ENCODE measurements around the gene PRR13.
"Not testable (repeated sequence)": the region's sequence is repeated elsewhere in the genome, so short reads cannot be mapped to it uniquely, and the experiment has no call there.

The PRR13 gene

DNA sequence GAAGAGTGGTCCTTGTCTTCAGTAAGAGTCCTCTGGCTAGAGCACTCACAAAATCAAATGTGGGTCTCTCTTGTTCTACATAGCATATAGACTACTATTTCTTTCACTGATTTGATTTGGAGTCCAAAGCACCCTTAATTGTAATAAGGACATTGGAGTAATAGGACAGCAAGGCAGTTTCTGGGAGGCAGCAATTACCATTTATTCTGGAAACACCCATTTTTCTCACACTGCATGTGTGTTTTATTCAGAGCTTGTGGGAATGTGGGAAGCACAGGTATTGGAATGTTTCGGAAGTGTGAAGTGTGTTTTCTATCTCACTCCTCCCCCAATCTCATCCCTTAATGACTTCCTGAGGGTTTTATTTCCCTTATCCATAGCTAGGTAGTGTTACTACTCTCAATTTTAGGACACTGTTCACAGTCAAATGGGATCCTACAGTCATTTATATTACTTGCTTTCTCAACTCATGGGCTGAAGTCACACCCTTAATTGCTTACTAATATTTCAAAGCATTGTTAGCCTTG lies 30.6 kb downstream of the PRR13 start:
- DNase-seq (ENCODE audit: low read depth in 2 of 2), result no peak

GRCh38 chr12:53474077-53474476 lies 32.5 kb downstream of the PRR13 start:
- DNase-seq (ENCODE audit: low read depth in 2 of 2), result no peak

GRCh38 chr12:53474819-53475218 lies 33.3 kb downstream of the PRR13 start:
- DNase-seq (ENCODE audit: low read depth in 2 of 2), result no peak

GRCh38 chr12:53476769-53477209 lies 35.3 kb downstream of the PRR13 start:
- no peak for DNase-seq (ENCODE audit: low read depth in 2 of 2)

- DNase-seq (ENCODE audit: low read depth in 2 of 2), result no peak
Observed at GRCh38 chr12:53478865-53479264, 37.3 kb downstream of the PRR13 start.

DNA sequence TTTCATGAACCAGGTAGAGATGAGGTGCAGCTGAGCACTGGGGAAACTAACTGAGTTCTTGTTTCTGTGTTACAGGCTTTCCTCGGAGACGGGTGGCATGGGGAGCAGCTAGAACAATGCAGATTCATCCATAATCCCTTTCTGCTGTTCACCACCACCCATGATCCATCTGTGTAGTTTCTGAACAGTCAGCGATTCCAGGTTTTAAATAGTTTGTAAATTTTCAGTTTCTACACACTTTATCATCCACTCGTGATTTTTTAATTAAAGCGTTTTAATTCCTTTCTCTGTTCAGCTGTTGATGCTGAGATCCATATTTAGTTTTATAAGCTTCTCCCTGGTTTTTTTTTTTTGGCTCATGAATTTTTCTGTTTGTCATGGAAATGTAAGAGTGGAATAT lies 37.8 kb downstream of the PRR13 start:
- no peak for DNase-seq (ENCODE audit: low read depth in 2 of 2)

DNA sequence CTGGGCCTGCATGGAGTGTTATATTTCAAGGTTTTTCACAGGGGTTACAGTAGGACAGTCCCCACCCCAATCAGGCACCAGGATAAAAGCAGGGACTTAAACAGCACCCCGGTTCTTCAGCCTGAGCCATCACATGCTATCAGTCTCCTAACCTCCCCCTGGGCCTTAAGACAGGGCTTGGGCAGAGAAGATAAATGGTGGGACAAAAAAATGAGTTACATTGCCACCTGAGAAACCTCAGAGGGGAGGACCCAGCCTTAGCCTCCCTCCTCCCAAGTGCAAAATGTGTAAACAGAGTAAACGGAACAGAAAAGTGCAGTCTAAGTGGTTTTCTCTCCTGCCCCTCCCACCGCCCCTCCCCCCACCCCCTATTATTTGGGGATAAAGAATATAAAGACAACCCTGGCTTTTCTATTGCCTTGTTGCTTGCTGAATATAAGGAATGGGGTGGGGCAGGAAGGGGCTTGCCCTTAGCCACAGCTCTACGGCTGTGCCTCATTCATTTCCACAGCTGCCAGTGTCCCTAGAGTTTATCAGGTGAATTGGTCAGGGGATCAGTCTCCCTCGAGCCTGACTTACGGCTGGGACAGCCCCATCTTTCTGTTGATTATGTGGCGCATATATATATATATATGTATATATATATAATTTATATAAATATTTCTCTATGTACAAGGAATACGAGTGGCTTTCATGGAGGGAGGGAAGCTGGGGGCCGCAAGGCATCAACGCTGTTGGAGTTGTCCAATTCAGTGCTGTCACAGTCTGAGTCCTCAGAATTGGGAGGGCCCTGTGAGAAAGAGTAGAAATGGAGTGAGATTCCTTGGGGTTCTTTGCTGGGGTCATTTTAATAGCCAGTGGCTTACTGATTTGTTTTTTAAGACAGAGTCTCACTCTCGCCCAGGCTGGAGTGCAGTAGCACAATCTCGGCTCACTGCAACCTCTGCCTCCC lies 39.2 kb downstream of the PRR13 start:
- DNase-seq (ENCODE audit: low read depth in 2 of 2), result no peak

- DNase-seq (ENCODE audit: low read depth in 2 of 2), result not testable (repeated sequence)
Observed at GRCh38 chr12:53481458-53481857, 39.9 kb downstream of the PRR13 start.

DNA sequence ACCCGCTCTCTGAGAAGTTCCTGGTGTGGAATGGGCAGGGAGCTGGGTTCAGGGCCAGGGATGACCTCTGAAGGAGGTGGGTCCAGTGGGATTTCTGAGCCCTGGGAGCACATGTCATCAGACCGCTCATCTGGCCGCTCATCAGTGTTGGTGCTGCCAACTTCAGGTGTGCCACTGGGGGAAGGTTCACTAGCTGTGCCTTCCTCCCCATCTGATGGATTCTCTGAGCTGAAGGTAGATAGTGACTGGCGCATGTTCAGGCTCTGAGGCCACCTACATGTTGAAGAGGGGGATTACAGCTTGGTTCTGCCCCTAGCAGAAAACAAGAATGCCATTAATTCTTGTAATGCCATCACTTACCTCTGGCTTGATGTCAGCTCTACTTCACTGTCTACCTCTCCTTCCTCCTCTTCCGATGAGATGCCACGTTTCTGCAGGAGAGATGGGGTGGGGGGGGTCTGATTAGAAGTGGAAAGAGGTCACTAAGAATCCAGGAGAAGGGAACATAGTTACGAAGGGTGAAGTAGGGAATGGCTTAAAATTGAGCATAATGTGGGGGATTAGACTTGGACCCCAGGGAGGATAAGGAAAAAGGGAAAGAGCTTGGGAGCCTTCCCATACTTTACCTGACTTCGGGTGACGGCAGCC lies 40.5 kb downstream of the PRR13 start:
- no peak for DNase-seq (ENCODE audit: low read depth in 2 of 2)

- DNase-seq (ENCODE audit: low read depth in 2 of 2), result no peak
Observed at GRCh38 chr12:53482626-53483168, 41.2 kb downstream of the PRR13 start.

- no peak for DNase-seq (ENCODE audit: low read depth in 2 of 2)
Observed at GRCh38 chr12:53483225-53483978, 41.9 kb downstream of the PRR13 start.

GRCh38 chr12:53483979-53484377 lies 42.4 kb downstream of the PRR13 start:
- DNase-seq (ENCODE audit: low read depth in 2 of 2), result no peak

DNA sequence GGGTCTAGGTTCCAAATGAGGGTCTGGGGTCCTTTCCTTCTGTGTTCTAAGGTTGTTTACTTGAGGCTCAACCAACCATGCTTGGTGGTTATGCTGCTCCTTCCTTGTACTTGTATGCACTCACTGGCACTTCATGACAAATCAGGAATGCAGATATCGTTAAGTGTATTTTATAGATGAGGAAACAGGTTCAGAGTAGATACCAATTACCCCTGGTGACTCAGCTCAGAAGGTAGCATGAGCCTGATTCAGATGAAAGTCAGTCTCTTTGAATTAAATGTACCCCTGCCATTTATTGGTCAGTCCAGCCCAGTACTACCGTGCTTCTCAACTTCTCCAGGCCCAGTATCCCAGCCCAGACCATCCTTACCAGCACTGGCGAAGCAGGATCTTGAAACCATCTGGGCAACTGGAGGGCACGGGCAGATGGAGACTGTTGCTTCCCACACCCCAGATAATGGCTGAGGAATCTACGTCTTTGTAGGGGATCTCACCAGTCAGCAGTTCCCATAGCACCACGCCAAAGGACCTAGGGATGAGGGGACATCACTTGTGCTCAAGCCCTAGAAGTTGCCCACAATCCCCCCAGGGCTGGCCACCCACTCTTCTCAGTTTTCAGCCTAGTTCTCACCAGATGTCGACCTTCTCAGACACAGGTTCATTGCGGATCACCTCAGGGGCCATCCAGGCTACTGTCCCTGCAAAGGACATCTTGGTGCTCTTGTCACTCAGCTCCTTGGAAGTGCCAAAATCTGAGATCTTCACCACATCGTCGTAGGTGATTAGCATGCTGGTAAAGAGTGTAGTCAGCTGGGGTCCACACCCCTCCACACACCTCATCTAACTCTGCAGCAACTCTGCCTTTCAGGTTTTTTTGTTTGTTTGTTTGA lies 43.4 kb downstream of the PRR13 start:
- DNase-seq (ENCODE audit: low read depth in 2 of 2), result no peak

DNA sequence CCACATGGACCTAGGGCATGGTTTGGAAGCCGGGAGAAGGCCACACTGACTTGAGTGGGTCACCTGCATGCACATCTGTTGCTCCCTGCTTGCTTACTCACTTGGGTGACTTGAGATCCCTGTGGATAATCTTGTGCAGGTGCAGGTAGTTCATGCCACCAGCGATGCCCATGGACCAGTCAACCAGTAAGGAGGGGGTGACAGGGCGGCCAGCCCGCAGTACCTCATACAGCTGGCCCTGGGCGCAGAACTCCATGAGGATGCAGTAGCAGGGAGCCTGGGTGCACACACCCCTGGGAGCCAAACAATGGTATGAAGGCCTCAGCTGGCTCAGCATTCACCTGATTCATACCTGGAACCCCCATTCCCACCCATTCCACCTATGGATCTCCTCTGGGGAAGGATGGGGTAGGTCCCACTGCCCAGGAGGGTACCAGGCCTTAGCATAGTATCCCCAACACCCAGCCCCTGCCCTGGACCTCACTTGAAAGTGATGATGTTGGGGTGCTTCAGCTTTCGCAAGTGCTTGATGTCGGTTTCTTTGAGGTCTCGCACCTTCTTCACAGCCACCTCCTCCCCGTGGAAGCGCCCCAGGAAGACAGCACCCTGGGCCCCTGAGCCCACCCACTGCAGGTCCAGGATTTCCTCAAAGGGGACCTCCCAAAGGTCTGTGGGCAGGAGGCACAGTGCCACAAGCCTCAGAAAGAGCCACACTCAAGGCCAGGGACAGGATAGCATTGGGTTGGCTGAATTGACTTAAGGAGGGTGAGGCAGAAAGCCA lies 44.6 kb downstream of the PRR13 start:
- no peak for DNase-seq (ENCODE audit: low read depth in 2 of 2)

- DNase-seq (ENCODE audit: low read depth in 2 of 2), result no peak
Observed at GRCh38 chr12:53486736-53487487, 45.4 kb downstream of the PRR13 start.

DNA sequence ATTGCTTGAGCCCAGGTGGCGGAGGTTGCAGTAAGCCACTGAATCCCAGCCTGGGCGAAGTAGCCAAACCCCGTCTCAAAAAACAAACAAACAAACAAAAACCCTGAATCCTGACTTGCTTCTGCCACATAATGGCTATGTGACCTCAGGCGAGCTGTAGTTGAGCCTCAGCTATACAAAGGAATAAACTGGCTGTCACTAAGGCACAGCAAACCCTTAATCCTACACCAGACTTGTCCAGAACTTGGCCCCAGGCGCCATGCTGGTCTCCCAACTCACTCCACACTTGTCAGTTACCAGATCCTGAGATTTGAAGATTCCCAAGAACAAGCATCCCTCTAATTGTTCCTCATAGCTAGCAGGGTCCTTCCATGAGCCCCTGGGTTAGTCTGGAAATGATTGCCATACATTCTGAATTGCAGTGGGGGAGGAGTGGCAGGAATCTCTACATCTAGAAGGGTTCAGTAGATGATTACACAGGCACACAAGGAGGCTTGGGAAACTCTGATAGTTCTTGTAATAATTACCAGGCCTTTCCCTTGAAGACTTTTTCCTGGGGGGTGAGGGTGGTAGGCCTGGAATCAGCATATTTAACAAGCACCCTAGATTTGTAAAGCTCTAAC lies 47.8 kb downstream of the PRR13 start:
- no peak for DNase-seq (ENCODE audit: low read depth in 2 of 2)

DNA sequence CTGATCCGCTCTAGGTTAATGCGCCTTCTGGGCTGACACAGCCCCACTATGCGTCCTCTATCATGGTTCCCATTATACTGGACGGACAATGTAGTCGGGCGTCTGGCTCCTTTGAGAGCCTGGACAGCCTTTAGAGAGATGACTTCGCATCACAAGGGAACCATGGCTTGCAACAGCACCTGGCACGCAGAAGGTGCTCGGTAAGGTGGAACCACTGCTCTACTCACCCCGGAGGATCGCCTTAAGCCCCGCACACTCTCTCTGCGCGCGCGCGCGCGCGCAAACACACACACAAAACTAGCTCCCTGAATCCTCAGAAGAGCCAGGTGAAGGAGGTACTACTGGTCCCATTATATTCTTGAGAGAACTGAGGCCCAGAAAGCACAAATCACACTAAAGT lies 50.7 kb downstream of the PRR13 start:
- no peak for DNase-seq (ENCODE audit: low read depth in 2 of 2)

- DNase-seq (ENCODE audit: low read depth in 2 of 2), result peak; percentile 75 to 86
Observed at GRCh38 chr12:53492830-53493609, 51.5 kb downstream of the PRR13 start.
